GM19463 (cell line): ENCODE measurements around the gene TOMM6.

Experiments
- ATAC-seq: cut with Tn5 transposase; IDR thresholded peaks from one replicate; pipeline ENCODE4 v1.9.1; 2021; ENCODE audit warnings: mild to moderate bottlenecking, moderate library complexity; ENCODE audit not compliant: unreplicated experiment

Gene TOMM6

GRCh38 chr6:41787219-41787917, at the start of gene TOMM6:
TSS of gene TOMM6 (plus strand) at chr6:41787694. CDS start at chr6:41787698, 4 bp downstream.
- ATAC-seq = peak; percentile 78

- ATAC-seq = no peak
Observed at GRCh38 chr6:41739041-41739440, 48.5 kb upstream of the TOMM6 start.

- no peak for ATAC-seq
Observed at GRCh38 chr6:41740366-41741162, 46.9 kb upstream of the TOMM6 start.

GRCh38 chr6:41741625-41742490, 45.6 kb upstream of the TOMM6 start:
- no peak for ATAC-seq

GRCh38 chr6:41743406-41744235, 43.9 kb upstream of the TOMM6 start:
- no peak for ATAC-seq

GRCh38 chr6:41744236-41744787, 43.2 kb upstream of the TOMM6 start:
- no peak for ATAC-seq

- ATAC-seq = no peak
Observed at GRCh38 chr6:41746107-41746506, 41.4 kb upstream of the TOMM6 start.

- ATAC-seq = no peak
Observed at GRCh38 chr6:41747256-41748101, 40.0 kb upstream of the TOMM6 start, which contains the start of gene PGC. TSS of gene PGC (minus strand) at chr6:41747397. CDS start at chr6:41747334, 63 bp downstream.

- ATAC-seq = no peak
Observed at GRCh38 chr6:41748102-41748477, 39.4 kb upstream of the TOMM6 start.

- no peak for ATAC-seq
Observed at GRCh38 chr6:41748542-41748941, 39.0 kb upstream of the TOMM6 start.

- no peak for ATAC-seq
Observed at GRCh38 chr6:41750374-41750773, 37.1 kb upstream of the TOMM6 start.

- no peak for ATAC-seq
Observed at GRCh38 chr6:41755895-41756294, 31.6 kb upstream of the TOMM6 start.

GRCh38 chr6:41756354-41756753, 31.1 kb upstream of the TOMM6 start:
- no peak for ATAC-seq

GRCh38 chr6:41757271-41757670, 30.2 kb upstream of the TOMM6 start:
- ATAC-seq = no peak

GRCh38 chr6:41757931-41758640, 29.4 kb upstream of the TOMM6 start:
- no peak for ATAC-seq

- no peak for ATAC-seq
Observed at GRCh38 chr6:41758641-41759035, 28.9 kb upstream of the TOMM6 start.

GRCh38 chr6:41759106-41759904, 28.2 kb upstream of the TOMM6 start:
- no peak for ATAC-seq
